IPS-18c (cell line): ENCODE results near the gene NHP2.
"Not testable (repeated sequence)": the region's sequence is repeated elsewhere in the genome, so short reads cannot be mapped to it uniquely, and the experiment has no call there.

Source experiments
- H3K4me3 ChIP-seq: 2 replicates; pipeline ENCODE4 v1.7.0; 2013; ENCODE audit warnings: low read depth, mild to moderate bottlenecking, low read length, moderate library complexity; ENCODE audit not compliant: insufficient read depth
- H3K9me3 ChIP-seq: one replicate; pipeline ENCODE4 v1.6.1; 2013; ENCODE audit warnings: mild to moderate bottlenecking, low read length, moderate library complexity; ENCODE audit not compliant: control insufficient read depth, insufficient read depth

The NHP2 gene

DNA sequence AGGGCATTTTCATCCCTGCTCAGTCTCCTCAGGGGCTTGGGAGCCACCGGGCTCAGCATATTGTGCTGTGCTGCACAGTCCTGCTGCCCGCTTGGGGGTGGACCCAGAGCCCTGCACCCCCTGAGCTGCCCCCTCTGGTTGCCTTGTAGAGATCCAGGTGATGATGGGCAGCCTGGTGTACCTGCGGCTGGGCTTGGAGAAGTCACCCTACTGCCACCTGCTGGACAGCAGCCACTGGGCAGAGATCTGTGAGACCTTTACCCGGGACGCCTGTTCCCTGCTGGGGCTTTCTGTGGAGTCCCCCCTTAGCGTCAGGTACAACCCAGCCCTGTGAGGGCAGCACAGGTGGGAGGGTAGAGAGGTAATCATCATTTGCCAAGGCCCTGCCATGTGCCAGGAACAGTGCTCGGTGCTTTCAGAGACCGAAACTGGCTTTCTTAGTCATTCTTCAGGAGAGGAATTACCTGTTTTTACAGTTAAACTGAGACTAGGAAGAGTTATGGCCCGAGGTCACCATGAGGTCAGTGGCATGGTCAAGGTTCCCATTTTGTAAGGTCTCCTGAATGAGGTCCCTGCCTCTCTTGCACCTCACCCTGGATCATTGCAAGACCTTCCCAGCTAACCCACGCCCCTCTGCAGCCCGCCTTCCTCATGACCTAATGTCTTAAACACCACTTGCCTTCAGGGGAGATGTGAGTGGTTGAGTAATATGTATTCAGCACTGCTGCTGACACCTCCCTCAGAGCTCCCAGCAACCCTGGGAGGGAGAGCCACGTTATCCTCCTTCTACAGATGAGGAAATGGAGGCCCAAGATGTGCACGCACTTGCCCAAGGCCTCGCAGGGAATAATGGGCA lies 7.5 kb downstream of the NHP2 start:
- Histone ChIP-seq H3K4me3 (no peak overlapping the region), H3K9me3 (no peaks in the 10 kb centered on the region)

DNA sequence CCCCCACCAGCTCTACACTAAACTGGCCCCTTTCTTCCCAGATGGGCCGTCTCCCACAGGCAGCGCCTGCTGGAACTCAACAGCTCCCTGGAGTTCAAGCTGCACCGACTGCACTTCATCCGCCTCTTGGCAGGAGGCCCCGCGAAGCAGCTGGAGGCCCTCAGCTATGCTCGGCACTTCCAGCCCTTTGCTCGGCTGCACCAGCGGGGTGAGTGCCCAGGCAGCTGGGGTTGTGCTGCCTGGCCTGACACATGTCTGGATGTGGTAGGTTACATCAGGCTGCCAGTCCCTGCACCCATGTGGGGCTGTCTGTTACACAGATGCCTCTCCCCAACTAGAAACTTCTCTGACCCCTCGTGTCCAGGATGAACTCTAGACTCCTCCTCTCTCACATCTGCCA lies 9.8 kb downstream of the NHP2 start:
- H3K4me3 ChIP-seq: no peak overlapping the region
- no peaks in the 10 kb centered on the region for H3K9me3 ChIP-seq

GRCh38 chr5:178143246-178143645 lies 10.4 kb downstream of the NHP2 start:
- Histone ChIP-seq H3K9me3 (no peaks in the 10 kb centered on the region), H3K4me3 (no peak overlapping the region)

DNA sequence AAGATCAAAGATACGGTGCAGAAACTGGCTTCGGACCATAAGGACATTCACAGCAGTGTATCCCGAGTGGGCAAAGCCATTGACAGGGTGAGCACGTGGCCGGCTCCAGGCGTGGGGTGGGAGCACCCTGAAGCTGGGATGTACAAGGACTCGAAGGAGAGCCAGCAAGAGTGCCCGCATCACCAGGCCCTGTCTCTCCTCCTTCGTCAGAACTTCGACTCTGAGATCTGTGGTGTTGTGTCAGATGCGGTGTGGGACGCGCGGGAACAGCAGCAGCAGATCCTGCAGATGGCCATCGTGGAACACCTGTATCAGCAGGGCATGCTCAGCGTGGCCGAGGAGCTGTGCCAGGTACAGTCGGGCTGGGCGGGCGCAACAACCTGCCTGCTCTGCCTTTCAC lies 11.0 kb downstream of the NHP2 start:
- Histone ChIP-seq H3K4me3 (no peak overlapping the region), H3K9me3 (no peaks in the 10 kb centered on the region)

GRCh38 chr5:178141550-178141949 lies 12.1 kb downstream of the NHP2 start:
- H3K4me3 ChIP-seq: no peak overlapping the region
- H3K9me3 ChIP-seq: no peaks in the 10 kb centered on the region

DNA sequence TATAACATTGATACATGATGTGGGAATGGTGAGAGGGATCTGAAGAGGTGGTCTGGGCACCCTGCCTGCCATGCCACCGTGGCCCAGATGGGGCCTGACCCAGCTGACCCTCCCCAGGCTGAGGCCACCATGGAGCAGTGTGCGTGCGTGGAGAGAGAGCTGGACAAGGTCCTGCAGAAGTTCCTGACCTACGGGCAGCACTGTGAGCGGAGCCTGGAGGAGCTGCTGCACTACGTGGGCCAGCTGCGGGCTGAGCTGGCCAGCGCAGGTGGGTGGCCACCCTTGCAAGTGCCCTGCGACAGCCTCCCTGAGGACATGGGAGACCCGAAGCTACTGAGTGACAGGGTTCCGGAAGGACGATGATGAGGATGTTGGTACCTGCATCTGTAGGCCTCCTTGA lies 15.7 kb downstream of the NHP2 start:
- no peaks in the 10 kb centered on the region for H3K9me3 ChIP-seq
- no peak overlapping the region for H3K4me3 ChIP-seq

DNA sequence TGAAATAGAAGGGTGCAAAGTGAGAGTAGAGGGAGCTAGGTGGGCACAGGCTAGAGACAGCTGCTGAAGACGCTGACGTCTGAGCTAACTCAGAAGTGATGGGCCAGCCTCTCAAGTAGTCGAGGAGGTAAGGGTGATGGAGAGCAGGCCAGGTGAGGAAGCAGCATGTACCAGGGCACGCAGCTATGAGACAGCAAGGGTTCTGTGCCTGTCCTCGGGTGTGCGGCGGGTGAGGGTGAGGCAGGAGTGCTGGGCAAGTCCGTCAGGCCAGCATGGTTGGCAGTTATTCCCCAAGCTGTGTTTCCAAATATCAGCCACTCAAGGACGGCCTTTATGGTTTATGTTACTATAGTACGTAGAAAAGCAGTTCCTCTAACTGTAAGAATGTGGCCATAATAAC lies 16.7 kb downstream of the NHP2 start:
- H3K4me3 ChIP-seq: no peak overlapping the region

GRCh38 chr5:178131446-178131996 lies 22.2 kb downstream of the NHP2 start:
- Histone ChIP-seq H3K9me3 (no peaks in the 10 kb centered on the region), H3K4me3 (peak overlapping the region; percentile 91)

More for the DNA sequence above, 16.7 kb downstream of the NHP2 start:
- no peaks in the 10 kb centered on the region for H3K9me3 ChIP-seq

- peak within 1 kb of the TSS; percentile 91 for H3K4me3 ChIP-seq
- no peaks in the 10 kb centered on the region for H3K9me3 ChIP-seq
Measured at GRCh38 chr5:178130576-178131445, 22.9 kb downstream of the NHP2 start, which contains the start of gene RMND5B. RMND5B (plus strand) TSS chr5:178131014; CDS start chr5:178138120, 7,106 bp downstream.

DNA sequence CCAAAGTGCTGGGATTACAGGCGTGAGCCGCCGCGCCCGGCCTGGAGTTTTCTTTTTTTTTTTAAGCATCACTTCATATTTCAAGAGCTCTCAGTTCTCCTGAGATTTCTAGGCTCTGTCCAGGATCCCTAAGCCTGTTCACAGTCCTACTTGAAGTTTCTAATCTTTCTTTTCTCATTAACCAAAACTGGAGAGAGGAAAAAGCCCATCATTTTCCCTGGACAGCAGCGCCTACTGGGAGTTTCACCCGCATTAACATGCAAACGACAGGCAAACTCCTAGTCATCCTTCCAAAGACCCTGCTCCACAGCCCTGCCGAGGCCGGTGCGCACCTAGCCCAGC lies 23.5 kb downstream of the NHP2 start:
- not testable (repeated sequence) for H3K9me3 ChIP-seq
- H3K4me3 ChIP-seq: peak overlapping the region; percentile 91

DNA sequence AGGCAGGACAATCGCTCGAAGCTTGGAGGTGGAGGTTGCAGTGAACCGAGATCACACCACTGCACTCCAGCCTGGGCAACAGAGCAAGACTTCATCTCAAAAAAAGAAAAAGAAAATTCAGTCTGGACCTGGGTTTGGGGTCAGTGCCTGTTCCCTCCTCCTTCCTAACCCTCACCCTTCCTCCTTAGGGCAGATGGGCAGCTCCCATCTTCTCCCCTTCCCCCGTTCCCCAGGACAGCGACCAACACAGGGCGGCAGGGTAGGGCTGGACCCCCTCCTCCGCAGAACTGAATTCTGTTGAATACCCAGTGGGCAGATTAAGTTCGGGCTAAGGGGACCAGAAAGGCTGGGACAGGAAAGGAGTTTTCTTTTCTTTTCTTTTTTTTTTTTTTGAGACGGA lies 24.4 kb downstream of the NHP2 start:
- H3K9me3 ChIP-seq: no peaks in the 10 kb centered on the region
- no peak overlapping the region for H3K4me3 ChIP-seq

DNA sequence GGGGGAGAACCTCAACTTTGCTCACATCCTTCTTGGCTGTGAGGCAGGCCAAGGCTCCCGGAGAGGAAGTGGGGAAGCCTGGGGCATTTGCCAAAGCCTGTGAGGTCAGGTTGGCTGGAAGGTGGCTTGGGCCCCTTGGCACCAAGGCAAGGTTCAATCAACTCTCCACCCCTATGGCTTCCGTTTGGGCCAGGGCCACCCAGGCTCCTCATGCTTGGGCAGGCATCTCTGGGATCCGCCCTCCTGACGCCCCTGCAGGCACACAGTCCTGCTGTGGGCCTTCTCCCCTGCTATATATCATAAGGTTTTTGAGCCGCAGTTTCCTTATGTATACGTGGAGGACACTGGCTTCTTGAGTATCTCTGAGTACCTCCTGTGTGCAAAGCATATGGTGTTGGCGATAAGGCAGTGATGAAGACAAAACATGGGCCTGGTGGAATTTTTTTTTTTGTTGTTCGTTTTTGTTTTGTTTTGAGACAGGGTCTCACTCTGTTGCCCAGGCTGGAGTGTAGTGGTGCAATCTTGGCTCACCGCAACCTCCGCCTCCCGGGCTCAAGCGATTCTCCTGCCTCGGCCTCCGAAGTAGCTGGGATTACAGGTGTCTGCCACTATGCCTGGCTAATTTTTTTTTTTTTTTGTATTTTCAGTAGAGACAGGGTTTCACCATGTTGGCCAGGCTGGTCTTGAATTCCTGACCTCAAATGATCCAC lies 26.2 kb downstream of the NHP2 start:
- not testable (repeated sequence) for H3K9me3 ChIP-seq, H3K4me3 ChIP-seq

- no peak overlapping the region for H3K4me3 ChIP-seq
Measured at GRCh38 chr5:178126556-178126955, 27.1 kb downstream of the NHP2 start.

GRCh38 chr5:178125253-178125906 lies 28.3 kb downstream of the NHP2 start:
- H3K9me3 ChIP-seq: no peaks in the 10 kb centered on the region
- H3K4me3 ChIP-seq: no peak overlapping the region

More at GRCh38 chr5:178126556-178126955, 27.1 kb downstream of the NHP2 start:
- H3K9me3 ChIP-seq: no peaks in the 10 kb centered on the region

GRCh38 chr5:178123966-178124925 lies 29.4 kb downstream of the NHP2 start:
- no peaks in the 10 kb centered on the region for H3K9me3 ChIP-seq
- no peak overlapping the region for H3K4me3 ChIP-seq
